Endothelial cell of umbilical vein (primary cell): ENCODE results near the gene DCAF5. TPM values are rescaled to one million over a fixed set of nuclear protein-coding genes. Genes with fewer than 3 reads are reported as not detected.

Source experiments
- BruUV-seq: library from RNA; stranded (reverse); fragments of 400-500 nt; replicated peaks from 2 replicates; lab custom pipeline; 2021; lab: Mats Ljungman, UMichigan
- CTCF ChIA-PET: fragments of 300-600, 350-600 bp; sonication (Branson Sonifier 250); formaldehyde crosslinking; loops from one replicate; lab custom pipeline; 2021; ENCODE audit warnings: antibody characterized with exemption, inconsistent platforms; lab: Charles Lee
- POLR2A ChIA-PET: fragments of 300-600, 350-600 bp; sonication (Branson Sonifier 250); formaldehyde crosslinking; loops from one replicate; lab custom pipeline; 2021; ENCODE audit warnings: antibody characterized with exemption, inconsistent platforms; lab: Charles Lee
- DNase-seq: peaks from one replicate; pipeline ENCODE4 v3.0.0-alpha.2; 2011; ENCODE audit warnings: low read depth, low spot score
- FAIRE-seq: peaks from 2 replicates; lab custom pipeline; 2011; peaks lifted over from hg19 to GRCh38; lab: Jason Lieb, UNC
- H2AFZ ChIP-seq: 2 replicates; pipeline ENCODE4 v1.6.0; 2012; ENCODE audit warnings: low read depth, low read length, control low read depth, inconsistent platforms
- H3K27ac ChIP-seq: 2 replicates; pipeline ENCODE4 v1.5.1; 2011; ENCODE audit warnings: low read depth, mild to moderate bottlenecking, control low read depth, low read length, moderate library complexity; ENCODE audit not compliant: insufficient read depth
- H3K27me3 ChIP-seq, 2 experiments: 2 replicates each; pipeline versions ENCODE4 v1.6.0 to v1.6.1; 2011; ENCODE audit warnings: low read length in 2 of 2, mixed read lengths in 1 of 2; ENCODE audit not compliant: control insufficient read depth in 2 of 2, insufficient read depth in 2 of 2
- H3K36me3 ChIP-seq, 2 experiments: 2 replicates in 1 of 2; 3 replicates in 1 of 2; pipeline ENCODE4 v1.5.1; 2011; ENCODE audit warnings: low read length in 2 of 2, mild to moderate bottlenecking in 1 of 2, moderate library complexity in 1 of 2; ENCODE audit not compliant: control insufficient read depth in 2 of 2, insufficient read depth in 2 of 2; ENCODE audit errors: extremely low read depth in 1 of 2
- H3K4me1 ChIP-seq: 3 replicates; pipeline ENCODE4 v1.5.1; 2011; ENCODE audit warnings: mild to moderate bottlenecking, low read length; ENCODE audit not compliant: control insufficient read depth, insufficient read depth; ENCODE audit errors: extremely low read depth
- H3K4me2 ChIP-seq: 2 replicates; pipeline ENCODE4 v1.6.1; 2011; ENCODE audit warnings: low read length, control low read depth, mixed read lengths; ENCODE audit not compliant: insufficient read depth
- H3K4me3 ChIP-seq, 3 experiments: fragments of 200-600 bp in 1 of 3; sonication (generic), shearing (Covaris generic) in 1 of 3; replicated peaks in 1 of 3; 2 replicates each; pipeline ENCODE4 v1.5.1; 2011 to 2016; ENCODE audit warnings: control low read depth in 3 of 3, low read length in 3 of 3, mild to moderate bottlenecking in 2 of 3, inconsistent platforms in 1 of 3, low read depth in 1 of 3, moderate library complexity in 1 of 3; ENCODE audit not compliant: insufficient read depth in 1 of 3
- H3K79me2 ChIP-seq: 2 replicates; pipeline ENCODE4 v1.6.0; 2012; ENCODE audit warnings: low read length, inconsistent platforms; ENCODE audit not compliant: control insufficient read depth, insufficient read depth
- H3K9ac ChIP-seq: replicated peaks from 2 replicates; pipeline ENCODE3; 2011; ENCODE audit warnings: low read length, control low read depth; ENCODE audit not compliant: insufficient read depth; ENCODE audit errors: extremely low read depth
- H3K9me1 ChIP-seq: replicated peaks from 3 replicates; pipeline ENCODE4 v1.6.0; 2011; ENCODE audit warnings: mild to moderate bottlenecking, low read length; ENCODE audit not compliant: control insufficient read depth, insufficient read depth; ENCODE audit errors: extremely low read depth
- H3K9me3 ChIP-seq: replicated peaks from 2 replicates; pipeline ENCODE4 v1.5.1; 2012; ENCODE audit warnings: low read length, inconsistent platforms; ENCODE audit not compliant: control insufficient read depth, insufficient read depth
- H4K20me1 ChIP-seq: replicated peaks from 2 replicates; pipeline ENCODE3; 2011; ENCODE audit warnings: mild to moderate bottlenecking, low read length; ENCODE audit not compliant: control insufficient read depth, insufficient read depth; ENCODE audit errors: extremely low read depth
- CTCF ChIP-seq, 2 donors: IDR thresholded peaks; 1 replicate in 1 of 2; 2 replicates in 1 of 2; pipeline ENCODE4 v1.5.1; 2011; ENCODE audit warnings: low read length in 2 of 2, mild to moderate bottlenecking in 2 of 2, moderate library complexity in 2 of 2, control low read depth in 1 of 2, inconsistent platforms in 1 of 2, low read depth in 1 of 2; ENCODE audit not compliant: insufficient read depth in 1 of 2; ENCODE audit errors: extremely low read depth in 1 of 2
- EZH2 ChIP-seq: IDR thresholded peaks from 2 replicates; pipeline ENCODE4 v1.6.1; 2012; ENCODE audit warnings: borderline replicate concordance, low read depth, mild to moderate bottlenecking, moderate library complexity, low read length, inconsistent platforms; ENCODE audit not compliant: severe bottlenecking
- FOS ChIP-seq: IDR thresholded peaks from 2 replicates; pipeline ENCODE4 v1.6.1; 2011; ENCODE audit warnings: mild to moderate bottlenecking, low read length, moderate library complexity, borderline replicate concordance; ENCODE audit not compliant: insufficient read depth
- GATA2 ChIP-seq: IDR thresholded peaks from 2 replicates; pipeline ENCODE4 v1.7.0; 2011; ENCODE audit warnings: low read depth, mild to moderate bottlenecking, moderate library complexity, mixed read lengths, low read length; ENCODE audit not compliant: insufficient read length, insufficient read depth
- JUN ChIP-seq: IDR thresholded peaks from 2 replicates; pipeline ENCODE4 v1.6.1; 2011; ENCODE audit warnings: borderline replicate concordance, low read depth; ENCODE audit not compliant: insufficient read length, insufficient read depth
- MYC ChIP-seq: IDR thresholded peaks from one replicate; pipeline ENCODE4 v1.6.1; 2011; ENCODE audit warnings: mild to moderate bottlenecking, low read depth, low read length
- POLR2A ChIP-seq: IDR thresholded peaks from 2 replicates; pipeline ENCODE4 v1.6.1; 2012; ENCODE audit warnings: low read depth, mild to moderate bottlenecking, control low read depth, low read length
- POLR2AphosphoS5 ChIP-seq: IDR thresholded peaks from 2 replicates; pipeline ENCODE4 v1.6.1; 2012; ENCODE audit warnings: low read depth, mild to moderate bottlenecking, control low read depth, low read length, moderate library complexity; ENCODE audit not compliant: insufficient read depth
- dilution Hi-C: fragments of 300-500 bp; cut with MboI; formaldehyde crosslinking; loops from one replicate; pipeline ENCODE4 v1.15.0; 2019; ENCODE audit warnings: low sequenced_read_pairs; ENCODE audit not compliant: extremely low pct_ligation_motif_present
- intact Hi-C: fragments of 100-400 bp; cut with micrococcal nuclease; formaldehyde crosslinking; loops from one replicate; pipeline ENCODE4 v1.10.0; 2022
- polyA plus RNA-seq, 4 experiments: library from polyadenylated mRNA; depleted of rRNA in 3 of 4; stranded (reverse) in 3 of 4; unstranded in 1 of 4; fragments of >200 nt; gene quantifications; 2 replicates each; pipeline versions ENCODE4 v1.2.1 to v1.2.3, GENCODE V29; 2011 to 2012; ENCODE audit warnings: missing spikeins in 1 of 4
- total RNA-seq: library from RNA; stranded (reverse); gene quantifications from 2 replicates; pipeline ENCODE4 v1.2.3, GENCODE V29; 2021
- TF ChIP-seq, protein P1 (sequence below): IDR thresholded peaks from 2 replicates; pipeline ENCODE4 v1.6.1; 2011; ENCODE audit not compliant: insufficient read depth, insufficient read length

DCAF5 gene
- total and polyA plus RNA-seq, 2 donors (not counting 3 experiments of a cell fraction or from before 2014, with no cell fraction given): 37.9 to 52.5 TPM

GRCh38 chr14:69156224-69156623 is 3.3 kb upstream of the DCAF5 start:
- H3K4me3 ChIP-seq: no peak overlapping the region
- H3K36me3 ChIP-seq: no peaks in the 10 kb centered on the region
- H4K20me1 ChIP-seq: no peaks in the 10 kb centered on the region
- DNase-seq (no peak), FAIRE-seq (no peak)
- peaks cover 11% of the 10 kb centered on the region for H3K79me2 ChIP-seq
- H2AFZ ChIP-seq: no peak overlapping the region
- no peak overlapping the region for H3K27ac ChIP-seq
- no peaks in the 10 kb centered on the region for H3K9me3 ChIP-seq
- peaks cover 8% of the 10 kb centered on the region for H3K4me1 ChIP-seq
- no peaks in the 10 kb centered on the region for H3K9me1 ChIP-seq
- POLR2A ChIA-PET: no interaction called here
- no peak overlapping the region for H3K9ac ChIP-seq
- H3K4me2 ChIP-seq: no peak overlapping the region
- intact Hi-C loops: loop anchor here (10.0 kb wide), 1 partner anchor 309 kb away; no protein-coding TSS in a partner anchor
- TF ChIP-seq MYC (no peak), POLR2AphosphoS5 (no peak), JUN (no peak), CTCF (IDR thresholded peaks at IDR 0.05; ENCODE audit: extremely low read depth in 1 of 2, insufficient read depth in 1 of 2, low read depth in 1 of 2, low read length in 2 of 2) (no peak), EZH2 (no peak), FOS (no peak), POLR2A (no peak), GATA2 (no peak)
- TF ChIP-seq, protein P1, sequence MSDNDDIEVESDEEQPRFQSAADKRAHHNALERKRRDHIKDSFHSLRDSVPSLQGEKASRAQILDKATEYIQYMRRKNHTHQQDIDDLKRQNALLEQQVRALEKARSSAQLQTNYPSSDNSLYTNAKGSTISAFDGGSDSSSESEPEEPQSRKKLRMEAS: no peak
- dilution Hi-C loops: no loop called here
- CTCF ChIA-PET: interaction anchor here (0.9 to 1.8 kb wide), 2 partner anchors 9 to 26 kb away, joined by 3 to 4 read pairs; no protein-coding TSS in a partner anchor
- H3K27me3 ChIP-seq: peaks cover 1 to 4% of the 10 kb centered on the region in 2 experiments
- no TSS peak for BruUV-seq
